Natural killer cell (primary cell): ENCODE results near the gene RIPOR2. TPM values are rescaled to one million over a fixed set of nuclear protein-coding genes. Genes with fewer than 3 reads are reported as not detected.
A peak's percentile ranks its signal among the peaks of the same experiment; 100 is the strongest.

Experiments used
- ATAC-seq, 3 donors: fragments of 150-1000 bp in 2 of 3; fragments of 200-7000 bp in 1 of 3; cut with Tn5 transposase; 1 replicate in 1 of 3; 2 replicates in 2 of 3; pipeline ENCODE4 v1.10.0; 2021; ENCODE audit warnings: mild to moderate bottlenecking in 2 of 3, moderate library complexity in 2 of 3
- DNase-seq, 2 donors: peaks; one replicate each; pipeline versions ENCODE4 v3.0.0 to v3.0.0-alpha.2; 2013 to 2021; ENCODE audit warnings: mixed read lengths in 1 of 2
- H3K27ac ChIP-seq: one replicate; pipeline ENCODE4 v1.5.1; 2013; ENCODE audit warnings: mild to moderate bottlenecking, low read length
- H3K27me3 ChIP-seq: one replicate; pipeline ENCODE4 v1.6.1; 2013; ENCODE audit warnings: low read length; ENCODE audit not compliant: control insufficient read depth, insufficient read depth
- H3K36me3 ChIP-seq: one replicate; pipeline ENCODE4 v1.6.1; 2013; ENCODE audit warnings: low read length; ENCODE audit not compliant: control insufficient read depth, insufficient read depth
- H3K4me1 ChIP-seq: one replicate; pipeline ENCODE4 v1.6.1; 2013; ENCODE audit warnings: low read length; ENCODE audit not compliant: control insufficient read depth, insufficient read depth
- H3K4me3 ChIP-seq: one replicate; pipeline ENCODE4 v1.5.1; 2013; ENCODE audit warnings: low read length
- H3K9me3 ChIP-seq: one replicate; pipeline ENCODE4 v1.6.1; 2013; ENCODE audit warnings: low read length; ENCODE audit not compliant: control insufficient read depth, insufficient read depth
- H3K27ac Mint-ChIP-seq, 2 donors: one replicate each; pipeline ENCODE4 v1.8.0; 2022; ENCODE audit warnings: mild to moderate bottlenecking in 2 of 2, mixed read lengths in 2 of 2, moderate library complexity in 1 of 2
- H3K27me3 Mint-ChIP-seq, 2 donors: one replicate each; pipeline ENCODE4 v1.8.0; 2022; ENCODE audit warnings: low read depth in 2 of 2, mixed read lengths in 2 of 2
- H3K36me3 Mint-ChIP-seq: one replicate; pipeline ENCODE4 v1.8.0; 2022; ENCODE audit warnings: mixed read lengths
- H3K4me1 Mint-ChIP-seq, 2 donors: one replicate each; pipeline ENCODE4 v1.8.0; 2022; ENCODE audit warnings: mixed read lengths in 2 of 2
- H3K4me3 Mint-ChIP-seq: one replicate; pipeline ENCODE4 v1.8.0; 2022; ENCODE audit warnings: mild to moderate bottlenecking, moderate library complexity, mixed read lengths
- H3K9me3 Mint-ChIP-seq, 2 donors: one replicate each; pipeline ENCODE4 v1.8.0; 2022; ENCODE audit warnings: mixed read lengths in 2 of 2
- WGBS: methylation state at CpG from one replicate; pipeline ENCODE4 v1.1.7; 2013; ENCODE audit warnings: missing lambda C conversion rate; ENCODE audit not compliant: insufficient coverage; 5-methylcytosine and 5-hydroxymethylcytosine counted together
- intact Hi-C: fragments of 100-400 bp; cut with micrococcal nuclease; formaldehyde crosslinking; loops from one replicate; pipeline ENCODE4 v1.14.2; 2022
- total RNA-seq, 4 donors: library from RNA; stranded (reverse); fragments of 120-200 nt in 1 of 4; gene quantifications; one replicate each; pipeline versions ENCODE4 v1.2.3 to v1.2.4, GENCODE V29; 2013 to 2022
- TF ChIP-seq, protein P1 (sequence below): fragments of 200-600 bp; IDR thresholded peaks from one replicate; pipeline ENCODE4 v1.8.0; 2022; ENCODE audit warnings: antibody characterized with exemption

RIPOR2 gene
- total RNA-seq, 3 donors from 2014 or later (not counting 1 experiment from before 2014, with no cell fraction given), result 234 to 312 (median 299) TPM

DNA sequence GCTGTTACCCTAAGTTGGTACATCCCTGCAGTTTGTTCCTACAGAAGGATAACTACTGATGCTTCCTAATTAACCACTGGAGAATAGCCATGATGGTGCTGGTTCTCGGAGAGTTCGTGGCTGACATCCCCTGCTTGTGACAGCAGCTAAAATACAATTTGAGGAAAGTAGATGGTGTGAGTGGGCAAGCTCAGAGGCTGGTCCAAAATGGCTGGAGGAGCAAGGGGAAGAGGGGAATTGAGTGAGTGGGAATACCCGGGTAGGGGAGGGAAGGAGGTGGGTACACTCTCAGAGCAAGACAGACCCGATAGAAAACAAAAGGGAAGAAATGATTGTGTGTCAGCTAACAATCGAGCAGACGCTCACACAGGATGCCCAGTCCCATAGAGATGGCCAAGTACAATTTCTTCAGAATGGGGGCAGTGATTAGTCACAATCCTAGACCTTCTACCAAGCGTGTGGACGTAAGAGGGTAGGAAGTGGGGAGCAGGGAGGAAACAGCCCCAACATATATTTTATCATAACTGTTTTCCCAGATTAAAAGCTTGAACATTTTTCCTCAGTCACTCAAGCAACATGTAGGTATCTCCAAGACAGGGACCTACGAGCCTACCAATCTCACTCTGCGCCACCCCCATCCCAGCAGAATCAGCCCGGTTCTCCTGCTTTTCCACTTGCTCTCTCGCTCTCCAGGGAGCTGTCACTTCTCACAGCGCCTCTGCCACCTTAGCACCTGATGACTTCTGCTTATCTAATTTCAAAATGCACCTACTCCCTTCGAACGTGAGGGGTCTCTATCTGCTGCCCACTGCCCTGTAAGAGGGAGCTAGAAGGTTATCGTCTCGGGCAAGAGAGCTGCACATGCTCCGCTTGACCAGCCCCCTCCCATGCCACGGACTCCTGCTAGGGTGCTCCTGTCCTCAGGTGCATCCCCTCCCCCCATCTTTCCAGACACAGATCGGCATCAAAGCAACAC lies 26.2 kb downstream of the RIPOR2 start:
- intact Hi-C loops, result loop anchor here (1.0 to 10.0 kb wide), 3 partner anchors 8 to 195 kb away; partner anchors contain the start of gene C6orf62
- no peaks in the 10 kb centered on the region for H3K27me3 ChIP-seq
- Mint-ChIP-seq H3K27ac (peak overlapping the region; percentile 89 to 93), H3K4me3 (peak overlapping the region; percentile 88), H3K36me3 (no peaks in the 10 kb centered on the region), H3K4me1 (peaks cover 96 to 98% of the 10 kb centered on the region in 2 donors), H3K27me3 (no peaks in the 10 kb centered on the region), H3K9me3 (no peaks in the 10 kb centered on the region)
- no peaks in the 10 kb centered on the region for H3K9me3 ChIP-seq
- peaks cover 50% of the 10 kb centered on the region for H3K36me3 ChIP-seq
- DNase-seq (peak in 1 of 2 donors; percentile 50), ATAC-seq (peak; percentile 27 to 62 (median 46))
- WGBS, result 32% methylated on average over 18 of the region's 20 CpGs
- H3K27ac ChIP-seq, result peak overlapping the region; percentile 81
- H3K4me3 ChIP-seq, result peak overlapping the region; percentile 40
- TF ChIP-seq, protein P1, sequence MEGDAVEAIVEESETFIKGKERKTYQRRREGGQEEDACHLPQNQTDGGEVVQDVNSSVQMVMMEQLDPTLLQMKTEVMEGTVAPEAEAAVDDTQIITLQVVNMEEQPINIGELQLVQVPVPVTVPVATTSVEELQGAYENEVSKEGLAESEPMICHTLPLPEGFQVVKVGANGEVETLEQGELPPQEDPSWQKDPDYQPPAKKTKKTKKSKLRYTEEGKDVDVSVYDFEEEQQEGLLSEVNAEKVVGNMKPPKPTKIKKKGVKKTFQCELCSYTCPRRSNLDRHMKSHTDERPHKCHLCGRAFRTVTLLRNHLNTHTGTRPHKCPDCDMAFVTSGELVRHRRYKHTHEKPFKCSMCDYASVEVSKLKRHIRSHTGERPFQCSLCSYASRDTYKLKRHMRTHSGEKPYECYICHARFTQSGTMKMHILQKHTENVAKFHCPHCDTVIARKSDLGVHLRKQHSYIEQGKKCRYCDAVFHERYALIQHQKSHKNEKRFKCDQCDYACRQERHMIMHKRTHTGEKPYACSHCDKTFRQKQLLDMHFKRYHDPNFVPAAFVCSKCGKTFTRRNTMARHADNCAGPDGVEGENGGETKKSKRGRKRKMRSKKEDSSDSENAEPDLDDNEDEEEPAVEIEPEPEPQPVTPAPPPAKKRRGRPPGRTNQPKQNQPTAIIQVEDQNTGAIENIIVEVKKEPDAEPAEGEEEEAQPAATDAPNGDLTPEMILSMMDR, result no peak
- peaks cover 78% of the 10 kb centered on the region for H3K4me1 ChIP-seq

DNA sequence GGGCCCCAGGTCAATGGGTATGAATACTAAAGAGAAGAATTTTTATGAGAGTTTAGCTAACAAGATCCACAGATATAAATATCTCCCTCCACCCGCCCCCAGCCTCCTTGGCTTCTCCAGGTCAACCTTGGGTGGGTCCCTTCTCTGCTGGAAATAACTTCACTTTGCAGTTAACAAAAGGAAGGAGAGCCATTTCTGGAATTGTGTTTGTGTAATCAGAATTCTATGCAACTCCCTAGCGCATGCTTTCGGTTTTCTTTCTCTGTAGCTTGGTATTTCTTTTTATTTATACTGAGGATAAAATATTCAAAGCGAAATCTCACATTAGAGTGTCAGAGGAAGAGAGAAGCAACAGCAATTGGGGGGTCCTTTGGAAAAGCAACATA lies 27.1 kb downstream of the RIPOR2 start:
- Mint-ChIP-seq H3K27me3 (no peaks in the 10 kb centered on the region), H3K36me3 (no peaks in the 10 kb centered on the region), H3K4me1 (peaks cover 97 to 98% of the 10 kb centered on the region in 2 donors), H3K9me3 (no peaks in the 10 kb centered on the region), H3K27ac (peak overlapping the region; percentile 89 to 93), H3K4me3 (peak overlapping the region; percentile 88)
- intact Hi-C loops, result loop anchor here (1.0 kb wide), 2 partner anchors 7 to 19 kb away; no protein-coding TSS in a partner anchor
- no peak for ATAC-seq
- DNase-seq, result no peak
- 38% methylated on average over 3 of the region's 4 CpGs for whole genome bisulfite sequencing
- Histone ChIP-seq H3K36me3 (peaks cover 51% of the 10 kb centered on the region), H3K27me3 (no peaks in the 10 kb centered on the region), H3K27ac (peak overlapping the region; percentile 81), H3K9me3 (no peaks in the 10 kb centered on the region), H3K4me1 (peaks cover 78% of the 10 kb centered on the region), H3K4me3 (no peak overlapping the region)
- TF ChIP-seq, protein P1, result no peak

DNA sequence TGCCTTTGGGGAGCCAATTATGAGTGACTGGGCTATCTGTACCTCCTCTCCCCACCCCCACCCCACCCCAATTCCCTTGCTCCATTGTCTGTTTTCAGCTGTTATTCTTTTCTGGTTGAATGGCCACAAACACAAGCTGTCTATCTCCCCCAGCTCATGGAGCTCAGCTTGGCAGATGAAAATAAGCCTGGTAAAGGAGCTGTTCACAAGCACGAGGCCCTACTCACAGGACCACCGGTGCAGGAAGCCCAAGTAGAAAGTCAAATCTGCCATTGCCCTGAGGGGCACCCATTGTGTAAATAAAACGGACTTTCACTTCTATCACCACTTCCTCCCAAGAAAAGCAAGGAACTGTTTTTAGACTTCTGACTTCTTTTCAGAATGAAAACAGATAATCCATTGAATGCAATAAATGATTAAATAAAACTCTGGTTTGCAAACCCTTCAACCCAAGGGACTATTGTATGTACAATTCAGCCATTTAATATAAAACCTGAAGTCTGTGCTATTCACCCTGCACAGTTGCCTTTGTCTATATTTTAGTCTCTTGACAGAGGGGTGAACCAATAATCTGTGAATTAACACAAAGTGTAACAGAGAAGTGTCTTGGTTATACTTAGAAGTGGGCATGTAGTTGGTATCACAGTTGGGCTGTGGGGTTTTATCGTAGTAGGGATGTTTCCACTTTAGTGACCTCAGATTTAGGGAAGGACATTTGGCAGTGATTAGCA lies 27.7 kb downstream of the RIPOR2 start:
- DNase-seq (no peak), ATAC-seq (peak in 2 of 3 donors; percentile 22 to 26)
- peak overlapping the region; percentile 88 for H3K4me3 Mint-ChIP-seq
- no peaks in the 10 kb centered on the region for H3K36me3 Mint-ChIP-seq
- Histone ChIP-seq H3K36me3 (peaks cover 51% of the 10 kb centered on the region), H3K4me1 (peaks cover 73% of the 10 kb centered on the region), H3K27me3 (no peaks in the 10 kb centered on the region), H3K4me3 (no peak overlapping the region), H3K27ac (peak overlapping the region; percentile 81), H3K9me3 (no peaks in the 10 kb centered on the region)
- H3K27ac Mint-ChIP-seq, result peak overlapping the region; percentile 89 to 93
- 0% methylated on average over 4 of the region's 4 CpGs for WGBS
- intact Hi-C loops, result loop anchor here (1.0 kb wide), 1 partner anchor 19 kb away; no protein-coding TSS in a partner anchor
- H3K9me3 Mint-ChIP-seq, result peaks cover 0 to under 1% of the 10 kb centered on the region in 2 donors
- H3K27me3 Mint-ChIP-seq, result no peaks in the 10 kb centered on the region
- TF ChIP-seq, protein P1, result no peak
- peaks cover 94 to 96% of the 10 kb centered on the region in 2 donors for H3K4me1 Mint-ChIP-seq
